Stimulated activated CD4-positive, alpha-beta T cell treated with anti-CD3 and anti-CD28 coated beads, Interleukin-12 subunit alpha, Interleukin-12 subunit beta, amount 100 ng/mL, for 48 hours (primary cell): Measurements from ENCODE around the gene RACGAP1.

ENCODE experiments used
- DNase-seq, 3 donors: peaks; one replicate each; pipeline ENCODE4 v3.0.0-alpha.2; 2020; ENCODE audit warnings: low read depth in 2 of 3, low spot score in 1 of 3

Gene RACGAP1

DNA sequence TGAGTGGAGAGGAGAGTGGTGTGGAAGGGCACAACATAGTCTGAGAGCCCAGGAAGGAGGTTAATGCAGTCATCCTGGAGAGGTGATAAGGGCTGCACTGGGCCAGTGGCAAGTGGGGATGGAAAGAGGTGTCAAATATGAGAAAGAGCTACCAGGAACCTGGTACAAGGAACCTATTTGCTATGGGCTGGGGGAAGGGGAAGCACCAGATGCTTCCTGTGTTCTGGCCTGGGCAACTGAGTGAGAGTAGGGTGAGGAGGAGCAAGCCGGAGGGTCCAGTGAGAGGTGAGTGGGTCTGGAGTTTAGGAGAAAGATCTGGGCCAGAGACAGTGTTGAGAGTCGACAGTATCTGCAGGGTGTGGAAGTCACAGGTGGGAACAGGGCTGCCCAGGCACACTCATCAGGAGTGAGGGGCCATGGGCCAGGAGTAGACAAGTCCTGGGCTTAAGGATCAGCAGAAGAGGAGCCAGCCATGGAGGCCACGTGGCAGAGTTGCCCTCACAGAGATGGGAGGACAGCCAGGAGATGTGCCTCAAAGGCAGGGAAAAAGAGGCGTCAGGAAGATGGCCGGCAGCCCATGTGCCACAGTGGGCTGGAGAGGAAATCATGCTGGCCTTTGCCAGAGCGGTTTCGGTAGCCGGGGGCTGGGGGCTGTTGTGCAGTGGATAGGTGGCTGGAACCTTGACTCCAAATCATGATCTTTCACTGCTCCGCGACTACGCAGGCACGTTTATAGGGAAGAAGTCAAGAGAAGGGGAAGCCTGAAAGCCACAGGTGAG, 55.5 kb downstream of the RACGAP1 start:
- no peak for DNase-seq

GRCh38 chr12:49969027-49969426, 56.3 kb downstream of the RACGAP1 start:
- DNase-seq, result no peak

DNA sequence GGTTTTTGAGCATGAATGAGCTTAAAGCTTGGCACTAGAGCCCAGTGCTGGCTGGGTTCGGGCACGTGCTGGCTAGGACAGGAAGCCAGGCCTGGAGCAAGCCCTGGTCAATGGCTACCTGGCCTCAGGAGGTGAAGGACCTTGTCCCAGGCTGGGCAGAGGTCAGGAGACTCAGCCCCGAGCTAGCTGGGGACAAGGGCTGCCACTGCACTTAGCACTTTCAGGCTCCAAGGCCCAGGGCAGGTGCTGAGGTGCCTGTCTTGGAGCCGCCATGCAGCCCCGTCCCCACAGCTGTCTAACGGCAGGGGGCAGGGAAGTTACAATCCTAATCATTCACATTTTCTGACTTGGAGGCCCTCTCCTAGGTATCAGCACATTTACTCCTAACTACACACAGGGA, 56.8 kb downstream of the RACGAP1 start:
- no peak for DNase-seq

GRCh38 chr12:49967777-49968250, 57.5 kb downstream of the RACGAP1 start:
- DNase-seq, result no peak

- peak; percentile 83 to 97 (median 92) for DNase-seq
These were observed 58.1 kb downstream of the RACGAP1 start for GRCh38 chr12:49967042-49967776.

DNA sequence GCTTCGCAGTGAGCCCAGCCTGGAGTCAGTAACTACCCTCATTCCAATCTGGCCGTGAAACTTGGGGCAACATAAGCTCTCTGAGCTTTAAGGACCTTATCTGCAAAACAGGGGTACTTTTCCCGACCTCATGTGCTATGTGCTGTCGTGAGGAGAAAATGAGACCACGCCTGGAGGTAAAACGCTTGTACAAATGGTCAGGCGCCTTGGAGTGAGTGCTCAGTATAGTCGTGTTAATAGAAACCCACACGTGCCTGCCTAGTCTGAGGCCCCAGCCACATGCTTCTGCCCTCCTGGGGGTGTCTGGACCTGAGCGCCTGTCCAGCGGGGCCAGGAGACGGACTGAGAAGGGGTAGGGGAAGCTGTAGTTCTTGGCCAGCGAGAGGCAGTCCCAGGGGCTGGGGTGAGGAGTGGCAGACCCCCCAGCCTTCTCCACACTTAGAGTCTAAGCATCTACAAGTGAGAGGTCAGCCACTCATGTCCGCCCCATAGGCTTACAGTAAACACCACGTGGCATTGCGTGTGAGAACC, 58.7 kb downstream of the RACGAP1 start:
- no peak for DNase-seq

DNA sequence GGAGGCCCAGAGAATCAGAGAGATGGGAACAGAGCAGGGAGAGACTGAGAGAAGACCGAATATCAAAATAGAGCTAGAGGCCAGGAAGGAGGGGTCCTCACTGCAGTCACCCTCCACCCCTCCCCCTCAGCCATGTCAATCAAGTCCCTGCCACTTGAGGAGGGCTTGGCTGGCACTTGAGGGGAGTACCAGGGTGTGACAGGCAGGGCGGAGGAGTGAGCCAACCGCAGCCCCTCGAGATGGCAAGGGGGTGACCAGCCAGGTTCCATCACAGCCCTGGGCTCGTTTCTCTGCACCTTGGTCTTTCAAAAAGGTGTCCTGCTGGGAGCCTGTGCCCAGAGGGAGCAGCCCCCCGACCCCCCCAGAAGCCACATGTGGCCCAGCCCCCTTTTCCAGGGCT, 59.5 kb downstream of the RACGAP1 start:
- DNase-seq, result no peak

- DNase-seq, result no peak
These were observed 60.3 kb downstream of the RACGAP1 start for GRCh38 chr12:49964849-49965624.

DNA sequence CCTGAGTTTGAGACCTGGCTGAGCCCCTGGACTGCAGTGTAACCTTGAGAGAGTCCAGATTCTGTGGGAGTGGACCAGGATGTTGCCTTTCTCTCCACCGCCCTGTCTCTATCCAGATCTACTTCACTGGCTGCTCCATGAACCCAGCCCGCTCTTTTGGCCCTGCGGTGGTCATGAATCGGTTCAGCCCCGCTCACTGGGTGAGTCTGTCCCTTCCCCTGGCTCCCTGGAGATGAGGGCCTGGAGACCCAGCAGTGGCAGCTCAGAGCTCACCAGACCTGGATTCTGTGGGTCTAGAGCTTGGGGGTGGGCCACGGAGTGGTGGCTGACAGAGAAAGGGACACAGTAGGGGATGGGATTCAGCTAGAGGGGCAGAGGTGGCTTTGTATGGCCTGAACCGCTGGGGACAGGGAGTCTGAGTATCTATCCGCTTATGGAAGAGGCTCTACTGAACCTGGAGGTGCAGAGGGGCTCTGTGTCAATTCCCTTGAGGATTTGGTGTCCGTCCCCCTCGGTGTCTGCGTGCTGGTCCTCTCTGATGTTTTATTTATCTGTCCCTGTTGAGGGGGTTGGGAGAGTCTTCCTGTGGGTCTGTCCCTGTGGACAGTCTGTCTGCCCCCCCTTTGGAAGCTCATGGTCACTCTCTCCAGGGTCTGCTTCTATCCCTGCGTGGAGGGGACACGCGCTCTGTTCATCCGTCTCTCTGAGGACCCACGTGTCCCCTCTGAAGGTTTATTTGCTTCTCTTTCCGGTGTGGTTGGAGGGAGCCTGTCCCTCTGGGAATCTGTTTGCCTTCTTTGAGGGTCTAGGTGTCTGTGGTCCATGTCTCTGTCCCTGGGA, 61.1 kb downstream of the RACGAP1 start:
- no peak for DNase-seq

- no peak for DNase-seq
These were observed 62.2 kb downstream of the RACGAP1 start for GRCh38 chr12:49962861-49963765.

DNA sequence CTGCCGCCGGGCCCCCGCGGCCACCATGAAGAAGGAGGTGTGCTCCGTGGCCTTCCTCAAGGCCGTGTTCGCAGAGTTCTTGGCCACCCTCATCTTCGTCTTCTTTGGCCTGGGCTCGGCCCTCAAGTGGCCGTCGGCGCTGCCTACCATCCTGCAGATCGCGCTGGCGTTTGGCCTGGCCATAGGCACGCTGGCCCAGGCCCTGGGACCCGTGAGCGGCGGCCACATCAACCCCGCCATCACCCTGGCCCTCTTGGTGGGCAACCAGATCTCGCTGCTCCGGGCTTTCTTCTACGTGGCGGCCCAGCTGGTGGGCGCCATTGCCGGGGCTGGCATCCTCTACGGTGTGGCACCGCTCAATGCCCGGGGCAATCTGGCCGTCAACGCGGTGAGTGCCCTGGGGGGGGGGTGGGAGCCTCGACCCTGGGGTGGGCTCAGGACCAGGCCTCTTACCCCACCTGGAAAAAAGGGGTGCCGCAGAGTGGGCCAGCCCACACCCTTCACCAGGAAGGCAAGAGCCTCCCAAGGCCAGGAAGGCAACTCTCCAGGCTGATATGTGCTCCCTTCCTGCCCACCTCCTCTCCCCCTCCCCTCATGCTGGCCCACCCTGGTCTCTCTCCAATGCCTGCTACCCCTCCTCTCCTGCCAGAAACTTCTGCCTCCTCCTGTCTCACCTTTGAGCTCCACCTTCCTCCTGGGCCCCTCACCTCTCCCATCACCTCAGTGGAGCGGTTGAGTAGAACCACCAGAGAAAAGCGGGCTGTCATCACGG, 63.1 kb downstream of the RACGAP1 start:
- no peak for DNase-seq

GRCh38 chr12:49961111-49961922, 64.0 kb downstream of the RACGAP1 start, which contains the start of gene AQP5:
Gene AQP5, plus strand, starts transcription at chr12:49961872. Its CDS starts 146 bp downstream, at chr12:49962018.
- DNase-seq, result no peak

GRCh38 chr12:49960474-49961110, 64.7 kb downstream of the RACGAP1 start:
- DNase-seq, result no peak

DNA sequence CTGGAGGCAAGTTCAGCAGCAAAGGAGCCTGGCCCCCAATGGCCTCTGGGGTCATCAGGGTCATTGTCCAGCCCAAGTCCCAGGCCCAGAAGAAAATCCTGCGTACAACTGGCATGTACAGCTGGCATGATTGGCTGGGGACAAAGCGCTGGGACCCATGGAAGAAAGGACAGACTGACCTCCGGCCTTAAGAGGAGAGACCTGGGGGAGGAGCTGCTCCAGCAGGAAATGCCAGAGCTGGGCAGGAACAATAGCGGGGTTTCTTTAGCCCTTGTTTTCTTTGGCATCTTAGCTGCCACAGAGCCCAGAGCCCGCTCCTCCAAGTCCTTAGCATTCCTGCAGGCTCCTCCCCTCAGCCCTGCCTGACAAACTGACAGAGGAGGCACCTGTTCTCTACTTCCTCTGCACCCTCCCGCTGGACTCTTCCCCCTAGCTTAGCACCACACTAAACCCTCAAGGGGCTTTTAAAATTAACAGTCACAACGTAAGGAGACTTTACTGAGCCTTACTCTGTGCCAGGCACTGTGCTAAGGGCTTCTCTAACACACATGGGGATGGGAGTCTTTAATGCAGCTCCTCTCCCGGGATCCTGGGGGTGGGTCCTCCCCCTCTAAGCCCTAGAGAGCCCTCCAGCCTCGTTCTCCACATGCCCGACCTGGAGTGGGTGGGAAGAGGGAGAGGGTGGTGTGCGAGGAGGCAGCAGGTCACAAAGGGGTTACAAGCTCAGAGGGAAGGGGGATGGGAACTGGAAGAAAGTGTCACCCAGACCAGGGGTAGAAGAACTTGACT, 65.4 kb downstream of the RACGAP1 start:
- DNase-seq, result no peak

DNA sequence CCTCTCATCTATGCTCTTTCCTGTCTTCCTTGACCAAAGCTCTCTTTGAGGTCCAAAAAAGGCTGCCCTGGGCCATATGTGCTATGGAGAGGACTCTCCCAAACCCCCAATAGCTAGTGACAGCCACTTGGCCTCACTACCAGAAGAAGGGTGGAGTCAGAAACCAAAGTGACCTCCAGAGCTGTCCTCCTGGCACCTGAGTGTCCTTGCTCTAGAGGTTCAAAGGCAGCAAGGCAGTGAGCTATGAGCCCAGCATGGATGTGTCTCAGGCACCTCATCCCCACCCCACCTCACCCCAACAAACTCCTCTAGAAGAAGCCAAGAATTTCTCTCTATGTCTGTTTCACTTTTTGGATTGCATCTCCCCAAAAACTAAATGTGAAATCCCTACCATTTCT, 67.7 kb downstream of the RACGAP1 start:
- no peak for DNase-seq
